Thyroid gland (tissue), 4 donors: ENCODE measurements around the gene NADSYN1. TPM values are rescaled to one million over a fixed set of nuclear protein-coding genes. Genes with fewer than 3 reads are reported as not detected.

ENCODE experiments used
- DNase-seq, 2 donors: peaks; one replicate each; pipeline ENCODE4 v3.0.0-alpha.2; 2019
- H3K27ac ChIP-seq, 3 donors: fragments of 200-600 bp; sonication (generic); 1 replicate in 2 of 3; 2 replicates in 1 of 3; pipeline ENCODE4 v1.5.1; 2016 to 2019; ENCODE audit warnings: mild to moderate bottlenecking in 1 of 3, moderate library complexity in 1 of 3
- H3K27me3 ChIP-seq: fragments of 200-600 bp; sonication (generic); one replicate; pipeline ENCODE4 v1.5.1; 2019
- H3K36me3 ChIP-seq, 2 donors: fragments of 200-600 bp; sonication (generic); one replicate each; pipeline ENCODE4 v1.5.1; 2016 to 2019
- H3K4me1 ChIP-seq, 2 donors: fragments of 200-600 bp; sonication (generic); one replicate each; pipeline ENCODE4 v1.5.1; 2017 to 2019
- H3K4me3 ChIP-seq, 3 donors: fragments of 200-600 bp; sonication (generic); replicated peaks in 1 of 3; 1 replicate in 2 of 3; 2 replicates in 1 of 3; pipeline ENCODE4 v1.5.1; 2016; ENCODE audit warnings: mild to moderate bottlenecking in 1 of 3
- H3K9me3 ChIP-seq: fragments of 200-600 bp; sonication (generic); one replicate; pipeline ENCODE4 v1.5.1; 2017
- POLR2A ChIP-seq, 2 donors: fragments of 450-650 bp; IDR thresholded peaks; one replicate each; pipeline ENCODE4 v1.6.1; 2017; ENCODE audit warnings: antibody characterized with exemption in 2 of 2, mild to moderate bottlenecking in 2 of 2, moderate library complexity in 1 of 2
- WGBS, 2 donors: methylation state at CpG; one replicate each; pipeline ENCODE4 v1.1.5; 2017; 5-methylcytosine and 5-hydroxymethylcytosine counted together
- intact Hi-C: fragments of 100-400 bp; cut with DNase I; formaldehyde crosslinking; loops from one replicate; pipeline ENCODE4 v1.15.1; 2023
- total RNA-seq, 4 donors: library from RNA; depleted of rRNA; stranded (reverse); fragments of >200 nt; gene quantifications; one replicate each; pipeline ENCODE4 v1.2.3, GENCODE V29; 2016
- TF ChIP-seq, protein P1 (sequence below), 6 experiments: fragments of 200-600 bp in 3 of 6; fragments of 450-650 bp in 3 of 6; sonication (generic) in 3 of 6; IDR thresholded peaks; one replicate each; pipeline ENCODE4 v1.5.1; 2016 to 2019; ENCODE audit warnings: antibody characterized with exemption in 6 of 6, mild to moderate bottlenecking in 2 of 6, inconsistent platforms in 1 of 6, moderate library complexity in 1 of 6

NADSYN1 gene
- total RNA-seq, 4 donors from 2014 or later = 41.9 to 102 (median 54.7) TPM

- DNase-seq = no peak
- TF ChIP-seq, protein P1, sequence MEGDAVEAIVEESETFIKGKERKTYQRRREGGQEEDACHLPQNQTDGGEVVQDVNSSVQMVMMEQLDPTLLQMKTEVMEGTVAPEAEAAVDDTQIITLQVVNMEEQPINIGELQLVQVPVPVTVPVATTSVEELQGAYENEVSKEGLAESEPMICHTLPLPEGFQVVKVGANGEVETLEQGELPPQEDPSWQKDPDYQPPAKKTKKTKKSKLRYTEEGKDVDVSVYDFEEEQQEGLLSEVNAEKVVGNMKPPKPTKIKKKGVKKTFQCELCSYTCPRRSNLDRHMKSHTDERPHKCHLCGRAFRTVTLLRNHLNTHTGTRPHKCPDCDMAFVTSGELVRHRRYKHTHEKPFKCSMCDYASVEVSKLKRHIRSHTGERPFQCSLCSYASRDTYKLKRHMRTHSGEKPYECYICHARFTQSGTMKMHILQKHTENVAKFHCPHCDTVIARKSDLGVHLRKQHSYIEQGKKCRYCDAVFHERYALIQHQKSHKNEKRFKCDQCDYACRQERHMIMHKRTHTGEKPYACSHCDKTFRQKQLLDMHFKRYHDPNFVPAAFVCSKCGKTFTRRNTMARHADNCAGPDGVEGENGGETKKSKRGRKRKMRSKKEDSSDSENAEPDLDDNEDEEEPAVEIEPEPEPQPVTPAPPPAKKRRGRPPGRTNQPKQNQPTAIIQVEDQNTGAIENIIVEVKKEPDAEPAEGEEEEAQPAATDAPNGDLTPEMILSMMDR (IDR thresholded peaks at IDR 0.05) = no peak
- TF ChIP-seq POLR2A (IDR thresholded peaks at IDR 0.05) = no peak
- WGBS, 2 donors = 95 to 96% methylated on average over 18 to 20 of the region's 23 CpGs
- Histone ChIP-seq H3K9me3 (no peaks in the 10 kb centered on the region), H3K27me3 (no peaks in the 10 kb centered on the region), H3K4me1 (peaks cover 2 to 5% of the 10 kb centered on the region in 2 donors), H3K27ac (no peak overlapping the region), H3K36me3 (peaks cover 51 to 66% of the 10 kb centered on the region in 2 donors), H3K4me3 (no peak overlapping the region)
- intact Hi-C loops = no loop called here
Observed at GRCh38 chr11:71459076-71459766, 6.2 kb downstream of the NADSYN1 start.

GRCh38 chr11:71459767-71460320, 6.8 kb downstream of the NADSYN1 start:
- no peak for DNase-seq
- Histone ChIP-seq H3K27me3 (no peaks in the 10 kb centered on the region), H3K4me1 (no peaks in the 10 kb centered on the region), H3K4me3 (no peak overlapping the region), H3K9me3 (no peaks in the 10 kb centered on the region), H3K27ac (no peak overlapping the region), H3K36me3 (peaks cover 51 to 66% of the 10 kb centered on the region in 2 donors)
- intact Hi-C loops = no loop called here
- TF ChIP-seq POLR2A (IDR thresholded peaks at IDR 0.05) = no peak
- TF ChIP-seq, protein P1 (IDR thresholded peaks at IDR 0.05) = no peak
- 74 to 77% methylated on average over 11 of the region's 11 CpGs for WGBS, 2 donors

GRCh38 chr11:71461696-71462095, 8.7 kb downstream of the NADSYN1 start:
- H3K9me3 ChIP-seq = no peaks in the 10 kb centered on the region
- no peak overlapping the region for H3K4me3 ChIP-seq
- H3K36me3 ChIP-seq = peaks cover 46 to 50% of the 10 kb centered on the region in 2 donors
- no peak for TF ChIP-seq POLR2A (IDR thresholded peaks at IDR 0.05)
- TF ChIP-seq, protein P1 (IDR thresholded peaks at IDR 0.05) = no peak
- H3K4me1 ChIP-seq = no peaks in the 10 kb centered on the region
- no peak overlapping the region for H3K27ac ChIP-seq
- intact Hi-C loops = no loop called here
- no peak for DNase-seq
- WGBS, 2 donors = 86 to 93% methylated on average over 8 to 9 of the region's 9 CpGs
- H3K27me3 ChIP-seq = no peaks in the 10 kb centered on the region

DNA sequence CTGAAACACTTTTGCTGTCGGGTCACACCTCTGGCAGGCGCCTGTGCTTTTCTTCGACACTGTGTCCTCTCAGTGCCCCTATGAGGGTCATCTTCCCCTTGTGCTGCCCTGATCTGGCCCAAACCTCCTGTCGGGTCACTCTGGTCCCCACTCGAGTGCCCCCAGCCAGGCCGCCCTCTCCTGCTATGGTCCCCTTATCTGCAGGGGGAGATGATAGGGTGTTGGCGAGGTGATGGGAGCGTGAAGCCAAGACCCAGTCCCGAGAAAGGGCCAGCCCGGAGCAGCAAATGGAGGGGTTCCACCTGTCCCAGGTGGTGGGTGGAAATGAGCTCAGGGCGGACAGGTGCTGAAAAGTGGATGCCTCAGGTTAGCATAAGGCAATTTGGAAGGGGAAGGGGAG, 9.7 kb downstream of the NADSYN1 start:
- peaks cover 35 to 40% of the 10 kb centered on the region in 2 donors for H3K36me3 ChIP-seq
- TF ChIP-seq, protein P1 (IDR thresholded peaks at IDR 0.05) = no peak
- no peak for TF ChIP-seq POLR2A (IDR thresholded peaks at IDR 0.05)
- H3K4me3 ChIP-seq = no peak overlapping the region
- no peaks in the 10 kb centered on the region for H3K27me3 ChIP-seq
- intact Hi-C loops = no loop called here
- H3K4me1 ChIP-seq = no peaks in the 10 kb centered on the region
- no peaks in the 10 kb centered on the region for H3K9me3 ChIP-seq
- 95 to 97% methylated on average over 11 of the region's 11 CpGs for WGBS, 2 donors
- no peak for DNase-seq
- no peak overlapping the region for H3K27ac ChIP-seq
